ENCODE measurements around the gene ARHGAP10.

DNA sequence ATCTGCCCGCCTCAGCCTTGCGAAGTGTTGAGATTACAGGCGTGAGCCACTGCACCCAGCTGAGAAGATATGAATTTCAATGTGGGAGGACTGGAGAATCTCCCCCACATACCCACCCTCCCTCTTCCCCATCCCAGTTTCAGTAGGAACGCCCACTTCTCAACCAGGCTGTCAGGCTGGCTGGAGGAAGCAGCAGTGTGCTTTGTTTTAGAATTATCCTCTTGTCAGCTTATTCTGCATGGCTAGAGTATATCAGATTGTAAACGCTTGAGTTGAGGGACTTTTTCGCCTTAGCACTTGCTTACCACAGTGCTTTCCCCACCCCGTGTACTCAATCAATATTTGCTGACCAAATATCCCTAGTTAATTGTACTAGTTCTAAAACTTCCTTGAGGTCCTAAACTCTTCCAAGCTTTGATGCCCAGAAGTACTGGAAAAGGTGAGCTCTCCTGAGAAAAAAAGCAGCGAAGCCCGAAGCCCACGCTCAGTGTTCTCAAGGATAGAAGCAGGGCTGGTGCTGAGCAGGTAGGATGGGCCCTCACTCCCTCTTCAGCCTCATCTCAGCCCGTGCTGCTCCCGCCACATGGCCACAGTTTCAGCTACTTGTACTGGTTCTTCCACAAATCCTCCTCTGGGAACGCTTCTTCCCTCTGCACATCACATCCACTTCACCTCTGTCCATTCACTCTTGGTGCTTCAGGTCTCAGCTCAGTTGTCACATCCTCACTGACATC, 7.3 kb upstream of the ARHGAP10 start:
- TF ChIP-seq, protein P1, sequence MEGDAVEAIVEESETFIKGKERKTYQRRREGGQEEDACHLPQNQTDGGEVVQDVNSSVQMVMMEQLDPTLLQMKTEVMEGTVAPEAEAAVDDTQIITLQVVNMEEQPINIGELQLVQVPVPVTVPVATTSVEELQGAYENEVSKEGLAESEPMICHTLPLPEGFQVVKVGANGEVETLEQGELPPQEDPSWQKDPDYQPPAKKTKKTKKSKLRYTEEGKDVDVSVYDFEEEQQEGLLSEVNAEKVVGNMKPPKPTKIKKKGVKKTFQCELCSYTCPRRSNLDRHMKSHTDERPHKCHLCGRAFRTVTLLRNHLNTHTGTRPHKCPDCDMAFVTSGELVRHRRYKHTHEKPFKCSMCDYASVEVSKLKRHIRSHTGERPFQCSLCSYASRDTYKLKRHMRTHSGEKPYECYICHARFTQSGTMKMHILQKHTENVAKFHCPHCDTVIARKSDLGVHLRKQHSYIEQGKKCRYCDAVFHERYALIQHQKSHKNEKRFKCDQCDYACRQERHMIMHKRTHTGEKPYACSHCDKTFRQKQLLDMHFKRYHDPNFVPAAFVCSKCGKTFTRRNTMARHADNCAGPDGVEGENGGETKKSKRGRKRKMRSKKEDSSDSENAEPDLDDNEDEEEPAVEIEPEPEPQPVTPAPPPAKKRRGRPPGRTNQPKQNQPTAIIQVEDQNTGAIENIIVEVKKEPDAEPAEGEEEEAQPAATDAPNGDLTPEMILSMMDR (conservative IDR thresholded peaks at IDR 0.05; ENCODE audit: low read length): no peak
- TF ChIP-seq EZH2phosphoT487 (IDR thresholded peaks at IDR 0.05; ENCODE audit: borderline replicate concordance, low read depth, low read length): no peak
